K562 (cell line): ENCODE data around the gene LRRC49. TPM values are rescaled to one million over a fixed set of nuclear protein-coding genes. Genes with fewer than 3 reads are reported as not detected.

Source experiments
- ATAC-seq: fragments of 200-7000 bp; cut with Tn5 transposase; 3 replicates; pipeline ENCODE4 v1.9.1; 2020; ENCODE audit warnings: moderate library complexity
- BruUV-seq: library from RNA; stranded (reverse); fragments of 400-500 nt; replicated peaks from 2 replicates; lab custom pipeline; 2021; lab: Mats Ljungman, UMichigan
- CTCF ChIA-PET: fragments of 300-600 bp; formaldehyde crosslinking; extraction: SDS; loops from one replicate; lab custom pipeline; 2021; ENCODE audit warnings: low intra/inter-chr PET ratio; lab: Yijun Ruan, JAX
- POLR2A ChIA-PET: fragments of 300-600, 350-650 bp; sonication (Branson Sonifier 250); formaldehyde crosslinking; extraction: SDS; loops from one replicate; lab custom pipeline; 2021; ENCODE audit warnings: antibody characterized with exemption, inconsistent platforms; lab: Yijun Ruan, JAX
- DNase-seq, 4 experiments: peaks; one replicate each; pipeline versions ENCODE4 v3.0.0 to v3.0.0-alpha.2; 2011 to 2018; ENCODE audit warnings: low spot score in 3 of 4, mixed read lengths in 3 of 4; ENCODE audit errors: extremely low read depth in 1 of 4
- FAIRE-seq: peaks from 2 replicates; lab custom pipeline; 2011; peaks lifted over from hg19 to GRCh38; lab: Jason Lieb, UNC
- H2AFZ ChIP-seq: 2 replicates; pipeline ENCODE4 v1.6.0; 2011; ENCODE audit warnings: low read depth, low read length, control low read depth, inconsistent platforms
- H3K27ac ChIP-seq: fragments of 200-600 bp; 3 replicates; pipeline ENCODE4 v1.8.0; 2011; ENCODE audit warnings: low read depth, mild to moderate bottlenecking, control low read depth, inconsistent platforms, low read length, moderate library complexity, mixed read lengths; ENCODE audit errors: extremely low read depth
- H3K27me3 ChIP-seq, 2 experiments: fragments of 300-600 bp in 1 of 2; 2 replicates in 1 of 2; 3 replicates in 1 of 2; pipeline versions ENCODE4 v1.6.0 to v1.8.0; 2011; ENCODE audit warnings: inconsistent platforms in 2 of 2, low read length in 2 of 2, mild to moderate bottlenecking in 1 of 2, mixed read lengths in 1 of 2, moderate library complexity in 1 of 2; ENCODE audit not compliant: control insufficient read depth in 2 of 2, insufficient read depth in 2 of 2
- H3K36me3 ChIP-seq: fragments of 300-600 bp; 3 replicates; pipeline ENCODE4 v1.8.0; 2011; ENCODE audit warnings: mild to moderate bottlenecking, low read length, inconsistent platforms; ENCODE audit not compliant: control insufficient read depth, insufficient read depth
- H3K4me1 ChIP-seq, 2 experiments: fragments of 200-600 bp in 1 of 2; replicated peaks in 1 of 2; 2 replicates in 1 of 2; 3 replicates in 1 of 2; pipeline versions ENCODE4 v1.5.1 to v1.8.0; 2011; ENCODE audit warnings: inconsistent platforms in 2 of 2, low read length in 2 of 2, mild to moderate bottlenecking in 1 of 2, mixed read lengths in 1 of 2, moderate library complexity in 1 of 2; ENCODE audit not compliant: control insufficient read depth in 2 of 2, insufficient read depth in 2 of 2
- H3K4me2 ChIP-seq: 2 replicates; pipeline ENCODE4 v1.6.1; 2011; ENCODE audit warnings: low read length, control low read depth, inconsistent platforms, mixed read lengths; ENCODE audit not compliant: insufficient read depth
- H3K4me3 ChIP-seq: fragments of 200-600 bp; sonication (generic), shearing (Covaris generic); 2 replicates; pipeline ENCODE4 v1.5.1; 2016; ENCODE audit warnings: control low read depth, inconsistent platforms
- H3K79me2 ChIP-seq: fragments of 200-600 bp; 3 replicates; pipeline ENCODE4 v1.8.0; 2011; ENCODE audit warnings: low read length, inconsistent platforms; ENCODE audit not compliant: control insufficient read depth, insufficient read depth
- H3K9ac ChIP-seq, 2 experiments: 2 replicates each; pipeline versions ENCODE4 v1.6.0 to v1.6.1; 2011; ENCODE audit warnings: low read depth in 2 of 2, low read length in 2 of 2, control low read depth in 1 of 2, inconsistent platforms in 1 of 2, mild to moderate bottlenecking in 1 of 2, mixed read lengths in 1 of 2; ENCODE audit not compliant: insufficient read depth in 1 of 2
- H3K9me1 ChIP-seq: one replicate; pipeline ENCODE4 v1.6.0; 2011; ENCODE audit warnings: inconsistent platforms, mild to moderate bottlenecking, low read length, moderate library complexity; ENCODE audit not compliant: control insufficient read depth, insufficient read depth
- H3K9me3 ChIP-seq: replicated peaks from 2 replicates; pipeline ENCODE4 v1.5.1; 2011; ENCODE audit warnings: low read depth, low read length, inconsistent platforms; ENCODE audit not compliant: control insufficient read depth, insufficient read depth
- H4K20me1 ChIP-seq: replicated peaks from 2 replicates; pipeline ENCODE4 v1.6.1; 2011; ENCODE audit warnings: low read length, inconsistent platforms, mixed read lengths; ENCODE audit not compliant: control insufficient read depth, insufficient read depth
- CBX1 ChIP-seq: sonication (generic); IDR thresholded peaks from 2 replicates; pipeline ENCODE4 v1.6.1; 2016; ENCODE audit warnings: antibody characterized with exemption, low read depth, mild to moderate bottlenecking
- FIP1L1 ChIP-seq: fragments of 200-400 bp; formaldehyde crosslinking; IDR thresholded peaks from 2 replicates; pipeline ENCODE4 v1.6.1; 2018; ENCODE audit warnings: mild to moderate bottlenecking, low read depth, low read length; ENCODE audit not compliant: poor library complexity, severe bottlenecking
- FOXJ2 ChIP-seq: fragments of 200-800 bp; sonication (Bioruptor generic); IDR thresholded peaks from 2 replicates; pipeline ENCODE4 v1.6.1; 2016; ENCODE audit warnings: missing genetic modification characterization, missing compliant biosample characterization
- FOXP4 ChIP-seq: sonication (generic); formaldehyde crosslinking; IDR thresholded peaks from 2 replicates; pipeline ENCODE4 v1.8.0; 2022; ENCODE audit warnings: mild to moderate bottlenecking, missing genetic modification reagents, borderline replicate concordance
- ID3 ChIP-seq, 2 experiments: fragments of 250-450 bp in 1 of 2; fragments of 450-650 bp in 1 of 2; sonication (Bioruptor Pico) in 1 of 2; IDR thresholded peaks; 2 replicates each; pipeline versions ENCODE4 v1.6.1 to v1.8.0; 2016 to 2021; ENCODE audit warnings: mild to moderate bottlenecking in 2 of 2, moderate library complexity in 2 of 2, missing compliant biosample characterization in 1 of 2, missing genetic modification characterization in 1 of 2
- MCM5 ChIP-seq: fragments of 450-650 bp; IDR thresholded peaks from 2 replicates; pipeline ENCODE4 v1.6.1; 2016; ENCODE audit warnings: low read depth
- MTA3 ChIP-seq: fragments of 450-650 bp; formaldehyde crosslinking; IDR thresholded peaks from 2 replicates; pipeline ENCODE4 v1.6.1; 2017; ENCODE audit warnings: mild to moderate bottlenecking, borderline replicate concordance
- NFIX ChIP-seq: fragments of 250-450 bp; sonication (Bioruptor Pico); IDR thresholded peaks from 2 replicates; pipeline ENCODE4 v1.4.0; 2020; ENCODE audit warnings: low read depth, mild to moderate bottlenecking, moderate library complexity
- NR2C2 ChIP-seq, 2 experiments: fragments of 200-800 bp in 1 of 2; sonication (Bioruptor generic) in 1 of 2; sonication (generic) in 1 of 2; formaldehyde crosslinking in 1 of 2; IDR thresholded peaks; 2 replicates each; pipeline versions ENCODE4 v1.6.1 to v1.8.0; 2016 to 2022; ENCODE audit warnings: mild to moderate bottlenecking in 1 of 2, missing compliant biosample characterization in 1 of 2, missing genetic modification characterization in 1 of 2, missing genetic modification reagents in 1 of 2
- PRMT5 ChIP-seq: sonication (generic); formaldehyde crosslinking; IDR thresholded peaks from 2 replicates; pipeline ENCODE4 v1.5.0; 2020; ENCODE audit warnings: missing genetic modification reagents
- RBM17 ChIP-seq: fragments of 200-400 bp; formaldehyde crosslinking; IDR thresholded peaks from 2 replicates; pipeline ENCODE4 v1.6.1; 2017; ENCODE audit warnings: low read depth, mild to moderate bottlenecking, low read length, borderline replicate concordance
- SETDB1 ChIP-seq: IDR thresholded peaks from one replicate; pipeline ENCODE4 v1.6.1; 2012; ENCODE audit warnings: low read length, control low read depth, inconsistent platforms
- SMAD1 ChIP-seq: fragments of 150-350 bp; IDR thresholded peaks from 2 replicates; pipeline ENCODE4 v1.6.1; 2014; ENCODE audit warnings: low read length, low read depth; ENCODE audit not compliant: partially characterized antibody
- TAL1 ChIP-seq: fragments of 450-650 bp; IDR thresholded peaks from 2 replicates; pipeline ENCODE4 v1.6.1; 2016; ENCODE audit warnings: mild to moderate bottlenecking
- TBP ChIP-seq: optimal IDR thresholded peaks from 2 replicates; pipeline ENCODE3; 2011; ENCODE audit warnings: low read depth, low read length, improper control_type of control experiment
- THRB ChIP-seq: fragments of 450-650 bp; formaldehyde crosslinking; conservative IDR thresholded peaks from 2 replicates; pipeline ENCODE4 v1.4.0; 2022; ENCODE audit warnings: mild to moderate bottlenecking, missing genetic modification characterization
- TRIM24 ChIP-seq, 2 experiments: fragments of 450-650 bp; IDR thresholded peaks; 2 replicates each; pipeline ENCODE4 v1.6.1; 2016
- ZNF41 ChIP-seq: fragments of 250-450 bp; sonication (Bioruptor Pico); conservative IDR thresholded peaks from 2 replicates; pipeline ENCODE4 v1.4.0; 2020; ENCODE audit warnings: mild to moderate bottlenecking
- ZNF830 ChIP-seq: fragments of 250-450 bp; sonication (Bioruptor Pico); IDR thresholded peaks from 2 replicates; pipeline ENCODE4 v1.5.0; 2021; ENCODE audit warnings: mild to moderate bottlenecking
- WGBS: fragments of 100-300 bp; shearing (Covaris generic); methylation state at CpG from one replicate; pipeline ENCODE4 v1.1.6; 2016; ENCODE audit warnings: low coverage, mixed read lengths; ENCODE audit not compliant: insufficient coverage; ENCODE audit errors: missing lambda C conversion rate; 5-methylcytosine and 5-hydroxymethylcytosine counted together
- in situ Hi-C: fragments of 300-500 bp; cut with MboI; formaldehyde crosslinking; loops from 4 replicates; pipeline ENCODE4 v1.15.0; 2018; ENCODE audit warnings: inconsistent platforms, mixed read lengths
- intact Hi-C: fragments of 100-400 bp; cut with micrococcal nuclease; formaldehyde crosslinking; loops from 2 replicates; pipeline ENCODE4 v1.14.2; 2022
- polyA plus RNA-seq, 8 experiments: library from polyadenylated mRNA; depleted of rRNA in 4 of 8; stranded (reverse) in 5 of 8; unstranded in 3 of 8; fragments of >200 nt; fragmentation: Nextera tagmentation in 2 of 8; fragmentation: Illumina TruSeq in 1 of 8; extraction: Ambion mirVana in 2 of 8; extraction: Trizol in 1 of 8; gene quantifications; 2 replicates each; pipeline versions ENCODE4 v1.2.1 to v1.2.3, GENCODE V29; 2011 to 2014; ENCODE audit warnings: inconsistent platforms in 1 of 8, missing spikeins in 1 of 8
- total RNA-seq, 7 experiments: library from RNA; depleted of rRNA in 6 of 7; stranded (reverse); fragments of >200 nt in 6 of 7; fragmentation: Illumina TruSeq in 2 of 7; extraction: Trizol in 2 of 7; gene quantifications; 2 replicates each; pipeline versions ENCODE4 v1.2.1 to v1.2.3, GENCODE V29; 2011 to 2021; ENCODE audit warnings: low replicate concordance in 1 of 7

Gene LRRC49
- total and polyA plus RNA-seq, 9 of the 15 experiments (the other 6 are each of a cell fraction or from before 2014, with no cell fraction given): 0.32 TPM; not detected in 8

GRCh38 chr15:70995383-70995970 lies 102.9 kb downstream of the LRRC49 start:
- BruUV-seq: no TSS peak
- H3K9me3 ChIP-seq: no peaks in the 10 kb centered on the region
- H4K20me1 ChIP-seq: no peaks in the 10 kb centered on the region
- ChIA-PET POLR2A (interaction anchor here (1.3 kb wide), 1 partner anchor 11 kb away, joined by 3 read pairs; no protein-coding TSS in a partner anchor), CTCF (no interaction called here)
- ATAC-seq (no peak), FAIRE-seq (no peak), DNase-seq (no peak)
- no peak overlapping the region for H3K9ac ChIP-seq
- intact Hi-C loops: no loop called here
- H3K9me1 ChIP-seq: no peaks in the 10 kb centered on the region
- no peak overlapping the region for H2AFZ ChIP-seq
- in situ Hi-C loops: no loop called here
- H3K27me3 ChIP-seq: no peaks in the 10 kb centered on the region
- H3K36me3 ChIP-seq: no peaks in the 10 kb centered on the region
- H3K27ac ChIP-seq: no peak overlapping the region
- no peaks in the 10 kb centered on the region for H3K4me1 ChIP-seq
- 1% methylated on average over 5 of the region's 5 CpGs for WGBS
- H3K4me3 ChIP-seq: no peak overlapping the region
- no peak overlapping the region for H3K4me2 ChIP-seq
- TF ChIP-seq ZNF830 (CRISPR knock-in tag): no peak
- no peak for TF ChIP-seq ZNF41 (CRISPR knock-in tag)
- no peak for TF ChIP-seq ID3 (CRISPR knock-in tag; IDR thresholded peaks at IDR 0.05)
- TF ChIP-seq ID3 (tag; IDR thresholded peaks at IDR 0.05): no peak
- no peak for TF ChIP-seq NR2C2 (CRISPR knock-in tag; IDR thresholded peaks at IDR 0.05)
- TF ChIP-seq NR2C2 (tag; IDR thresholded peaks at IDR 0.05): no peak
- no peak for TF ChIP-seq RBM17
- TF ChIP-seq MCM5: no peak
- no peak for TF ChIP-seq SETDB1
- TF ChIP-seq TAL1: no peak
- TF ChIP-seq THRB (CRISPR knock-in tag): no peak
- TF ChIP-seq FIP1L1: no peak
- TF ChIP-seq FOXJ2 (tag): no peak
- TF ChIP-seq PRMT5 (CRISPR knock-in tag): no peak
- no peak for TF ChIP-seq NFIX (CRISPR knock-in tag)
- no peak for TF ChIP-seq SMAD1
- TF ChIP-seq MTA3: no peak
- no peak for TF ChIP-seq CBX1
- TF ChIP-seq TBP: no peak
- no peak for TF ChIP-seq FOXP4 (CRISPR knock-in tag)
- TF ChIP-seq TRIM24 (IDR thresholded peaks at IDR 0.05): no peak
- H3K79me2 ChIP-seq: no peaks in the 10 kb centered on the region
